ENCODE measurements around the gene DISP1. TPM values are rescaled to one million over a fixed set of nuclear protein-coding genes. Genes with fewer than 3 reads are reported as not detected.

DISP1 gene
- total RNA-seq, 4 donors from 2014 or later: 8.3 to 20.9 (median 14.9) TPM

GRCh38 chr1:222852326-222852725, 37.5 kb downstream of the DISP1 start:
- WGBS: 80% methylated on average over 3 of the region's 3 CpGs

GRCh38 chr1:222861062-222861461, 46.2 kb downstream of the DISP1 start:
- H3K36me3 ChIP-seq: no peaks in the 10 kb centered on the region
- H3K27me3 ChIP-seq: no peaks in the 10 kb centered on the region
- no peak for TF ChIP-seq EP300 (IDR thresholded peaks at IDR 0.05)
- TF ChIP-seq POLR2A (IDR thresholded peaks at IDR 0.05): no peak
- TF ChIP-seq CTCF (IDR thresholded peaks at IDR 0.05): no peak
- TF ChIP-seq POLR2AphosphoS5 (IDR thresholded peaks at IDR 0.05): no peak
- H3K4me3 ChIP-seq: no peak overlapping the region
- H3K9me3 ChIP-seq: no peaks in the 10 kb centered on the region
- H3K4me1 ChIP-seq: no peaks in the 10 kb centered on the region
- no peak for DNase-seq (ENCODE audit: low spot score in 2 of 2)
- H3K27ac ChIP-seq: no peak overlapping the region
- 77% methylated on average over 3 of the region's 3 CpGs for WGBS

More at GRCh38 chr1:222852326-222852725, 37.5 kb downstream of the DISP1 start:
- no peak overlapping the region for H3K27ac ChIP-seq
- TF ChIP-seq CTCF (IDR thresholded peaks at IDR 0.05) (no peak), POLR2AphosphoS5 (IDR thresholded peaks at IDR 0.05) (no peak), POLR2A (IDR thresholded peaks at IDR 0.05) (no peak), EP300 (IDR thresholded peaks at IDR 0.05) (no peak)
- H3K4me3 ChIP-seq: no peak overlapping the region
- H3K9me3 ChIP-seq: no peaks in the 10 kb centered on the region
- no peak for DNase-seq (ENCODE audit: low spot score in 2 of 2)
- H3K4me1 ChIP-seq: no peaks in the 10 kb centered on the region
- no peaks in the 10 kb centered on the region for H3K27me3 ChIP-seq
- no peaks in the 10 kb centered on the region for H3K36me3 ChIP-seq

Other genes starting within 250 kb of the DISP1 start
- gene TAF1A, start 225.1 kb upstream of the DISP1 start, total RNA-seq: 1 to 10 TPM; 1.3 to 3.9 (median 2.5) TPM
- gene MIA3, start 196.9 kb upstream of the DISP1 start, total RNA-seq: 10 to 100 TPM; 29.9 to 62.3 (median 46.1) TPM
- 10 to 100 TPM; 27.1 to 31.3 (median 29.1) TPM for gene AIDA, start 102.5 kb upstream of the DISP1 start, total RNA-seq
- 10 to 100 TPM; 41.8 to 57.8 (median 53.8) TPM for gene BROX, start 102.5 kb upstream of the DISP1 start, total RNA-seq
- 1 to 10 TPM in 1 of 4 donors, not detected in 3; 2.0 TPM for gene FAM177B, start 77.8 kb upstream of the DISP1 start, total RNA-seq